GM12878 (cell line): ENCODE measurements around the gene OSMR. TPM values are rescaled to one million over a fixed set of nuclear protein-coding genes. Genes with fewer than 3 reads are reported as not detected.

Experiments
- ATAC-seq: fragments of 200-7000 bp; cut with Tn5 transposase; 3 replicates; pipeline ENCODE4 v1.9.1; 2020; ENCODE audit warnings: mild to moderate bottlenecking, moderate library complexity
- BruUV-seq: library from RNA; stranded (reverse); fragments of 400-500 nt; replicated peaks from 2 replicates; lab custom pipeline; 2021; lab: Mats Ljungman, UMichigan
- CTCF ChIA-PET: fragments of 300-600 bp; sonication (Branson Sonifier 250); formaldehyde crosslinking; extraction: SDS; loops from one replicate; lab custom pipeline; 2021; ENCODE audit warnings: inconsistent platforms; lab: Yijun Ruan, JAX
- POLR2A ChIA-PET: fragments of 350-600 bp; formaldehyde crosslinking; extraction: SDS; loops from one replicate; lab custom pipeline; 2021; ENCODE audit warnings: inconsistent platforms; lab: Charles Lee
- RAD21 ChIA-PET: fragments of 300-600 bp; sonication (Branson Sonifier 250); formaldehyde crosslinking; loops from one replicate; lab custom pipeline; 2023; ENCODE audit warnings: antibody characterized with exemption; ENCODE audit not compliant: unreplicated experiment; lab: Charles Lee
- SMC1A ChIA-PET: fragments of 300-600 bp; sonication (Branson Sonifier 250); formaldehyde crosslinking; loops from one replicate; lab custom pipeline; 2023; ENCODE audit not compliant: unreplicated experiment, uncharacterized antibody; lab: Charles Lee
- DNase-seq: peaks from one replicate; pipeline ENCODE4 v3.0.0-alpha.2; 2011; ENCODE audit warnings: low read depth, low spot score
- FAIRE-seq: peaks from 3 replicates; lab custom pipeline; 2011; peaks lifted over from hg19 to GRCh38; lab: Jason Lieb, UNC
- H2AFZ ChIP-seq: 2 replicates; pipeline ENCODE4 v1.6.0; 2011; ENCODE audit warnings: low read depth, low read length, control low read depth; ENCODE audit not compliant: control insufficient read depth
- H3K27ac ChIP-seq: 2 replicates; pipeline ENCODE4 v1.5.1; 2011; ENCODE audit warnings: control low read depth; ENCODE audit not compliant: control insufficient read depth, insufficient read depth
- H3K27me3 ChIP-seq, 2 experiments: replicated peaks in 1 of 2; 2 replicates each; pipeline versions ENCODE4 v1.6.0 to v1.6.1; 2011; ENCODE audit warnings: low read length in 1 of 2; ENCODE audit not compliant: control insufficient read depth in 2 of 2, insufficient read depth in 2 of 2
- H3K36me3 ChIP-seq, 2 experiments: 2 replicates each; pipeline ENCODE4 v1.5.1; 2011; ENCODE audit warnings: low read length in 1 of 2; ENCODE audit not compliant: control insufficient read depth in 2 of 2, insufficient read depth in 2 of 2
- H3K4me1 ChIP-seq: 2 replicates; pipeline ENCODE4 v1.6.1; 2011; ENCODE audit warnings: mild to moderate bottlenecking, low read length, moderate library complexity, mixed read lengths; ENCODE audit not compliant: control insufficient read depth, insufficient read depth
- H3K4me2 ChIP-seq: 2 replicates; pipeline ENCODE4 v1.6.0; 2011; ENCODE audit warnings: control low read depth; ENCODE audit not compliant: control insufficient read depth, insufficient read depth
- H3K4me3 ChIP-seq: fragments of 200-600 bp; sonication (generic); 2 replicates; pipeline ENCODE4 v1.5.1; 2016
- H3K79me2 ChIP-seq: 2 replicates; pipeline ENCODE4 v1.6.0; 2011; ENCODE audit warnings: low read length; ENCODE audit not compliant: control insufficient read depth, insufficient read depth
- H3K9ac ChIP-seq: 2 replicates; pipeline ENCODE4 v1.8.0; 2011; ENCODE audit warnings: low read length, control low read depth, mixed read lengths; ENCODE audit not compliant: control insufficient read depth, insufficient read depth
- H3K9me3 ChIP-seq: replicated peaks from 3 replicates; pipeline ENCODE4 v1.5.1; 2011; ENCODE audit warnings: mild to moderate bottlenecking, low read length; ENCODE audit not compliant: control insufficient read depth, insufficient read depth
- H4K20me1 ChIP-seq: 2 replicates; pipeline ENCODE4 v1.6.0; 2011; ENCODE audit not compliant: control insufficient read depth, insufficient read depth
- BACH1 ChIP-seq: fragments of 450-650 bp; IDR thresholded peaks from 2 replicates; pipeline ENCODE4 v1.6.1; 2017; ENCODE audit warnings: mild to moderate bottlenecking, borderline replicate concordance
- CHD1 ChIP-seq: IDR thresholded peaks from 2 replicates; pipeline ENCODE4 v1.6.1; 2012; ENCODE audit warnings: low read depth, low read length, improper control_type of control experiment
- KDM1A ChIP-seq: fragments of 200-600 bp; sonication (generic); IDR thresholded peaks from 2 replicates; pipeline ENCODE4 v1.6.1; 2016; ENCODE audit warnings: borderline replicate concordance
- NR2C2 ChIP-seq: IDR thresholded peaks from 2 replicates; pipeline ENCODE4 v1.6.1; 2011; ENCODE audit warnings: borderline replicate concordance, low read depth; ENCODE audit not compliant: control insufficient read depth, insufficient read length
- SREBF1 ChIP-seq: IDR thresholded peaks from 2 replicates; pipeline ENCODE4 v1.6.1; 2012; ENCODE audit warnings: mild to moderate bottlenecking, low read length
- USF2 ChIP-seq: IDR thresholded peaks from 2 replicates; pipeline ENCODE4 v1.6.1; 2011; ENCODE audit warnings: low read depth, low read length, improper control_type of control experiment, borderline replicate concordance
- ZBTB40 ChIP-seq: fragments of 450-650 bp; IDR thresholded peaks from 2 replicates; pipeline ENCODE4 v1.6.1; 2016; ENCODE audit warnings: mild to moderate bottlenecking, moderate library complexity, borderline replicate concordance
- ZZZ3 ChIP-seq: IDR thresholded peaks from 2 replicates; pipeline ENCODE4 v1.6.1; 2011; ENCODE audit warnings: low read depth; ENCODE audit not compliant: control insufficient read depth, insufficient read length
- WGBS: methylation state at CpG from one replicate; pipeline ENCODE4 v1.1.6; 2016; ENCODE audit warnings: low lambda C conversion rate; ENCODE audit not compliant: insufficient replicate concordance, insufficient coverage; ENCODE audit errors: missing lambda C conversion rate; 5-methylcytosine and 5-hydroxymethylcytosine counted together
- in situ Hi-C: fragments of 300-500 bp; cut with MboI; formaldehyde crosslinking; loops from 9 replicates; pipeline ENCODE4 v1.14.3; 2018; ENCODE audit warnings: mixed read lengths
- intact Hi-C: fragments of 100-400 bp; cut with micrococcal nuclease; formaldehyde crosslinking; loops from one replicate; pipeline ENCODE4 v1.14.2; 2022; ENCODE audit not compliant: unreplicated experiment
- polyA plus RNA-seq, 11 experiments: library from polyadenylated mRNA; depleted of rRNA in 4 of 11; unstranded in 6 of 11; stranded (reverse) in 5 of 11; fragments of >200 nt; fragmentation: Nextera tagmentation in 4 of 11; fragmentation: Illumina TruSeq in 1 of 11; extraction: Ambion mirVana in 4 of 11; extraction: Trizol in 1 of 11; gene quantifications; 1 replicate in 1 of 11; 2 replicates in 10 of 11; pipeline versions ENCODE4 v1.2.1 to v1.2.3, GENCODE V29; 2011 to 2016; ENCODE audit warnings: inconsistent platforms in 2 of 11, missing spikeins in 2 of 11, low read depth in 1 of 11
- total RNA-seq, 4 experiments: library from RNA; depleted of rRNA in 3 of 4; stranded (reverse); fragments of >200 nt in 3 of 4; fragmentation: Illumina TruSeq in 1 of 4; extraction: Trizol in 1 of 4; gene quantifications; 2 replicates each; pipeline versions ENCODE4 v1.2.1 to v1.2.3, GENCODE V29; 2013 to 2021

The OSMR gene
- total and polyA plus RNA-seq, 10 of the 15 experiments (the other 5 are each of a cell fraction or from before 2014, with no cell fraction given): 0.03 to 0.05 TPM; not detected in 8

GRCh38 chr5:38807570-38808483 is 38.0 kb upstream of the OSMR start:
- ChIA-PET SMC1A (interaction anchor here (0.6 to 6.3 kb wide), 7 partner anchors 9 to 425 kb away, joined by 3 to 81 read pairs (median 8); no protein-coding TSS in a partner anchor), CTCF (interaction anchor here (1.0 to 8.3 kb wide), 10 partner anchors 9 to 543 kb away, joined by 3 to 158 read pairs (median 13); no protein-coding TSS in a partner anchor), POLR2A (no interaction called here), RAD21 (interaction anchor here (1.2 to 6.2 kb wide), 3 partner anchors 257 to 387 kb away, joined by 3 to 118 read pairs (median 5); no protein-coding TSS in a partner anchor)
- Histone ChIP-seq H3K36me3 (no peaks in the 10 kb centered on the region), H3K79me2 (no peaks in the 10 kb centered on the region), H3K27me3 (no peaks in the 10 kb centered on the region; a peak in 1 of 4 replicates), H3K4me2 (no peak overlapping the region), H3K4me1 (no peaks in the 10 kb centered on the region), H4K20me1 (no peaks in the 10 kb centered on the region), H3K27ac (no peak overlapping the region), H3K9me3 (no peaks in the 10 kb centered on the region), H3K4me3 (no peak overlapping the region), H2AFZ (no peak overlapping the region), H3K9ac (no peak overlapping the region)
- in situ Hi-C loops (loop anchor here (5.0 kb wide), 1 partner anchor 371 kb away; no protein-coding TSS in a partner anchor), intact Hi-C loops (no loop called here)
- no peak for FAIRE-seq
- no TSS peak for BruUV-seq
- TF ChIP-seq CHD1 (no peak), ZBTB40 (no peak), USF2 (no peak), BACH1 (no peak), SREBF1 (no peak), NR2C2 (no peak), ZZZ3 (no peak), KDM1A (no peak)
- WGBS: 28% methylated on average over 8 of the region's 8 CpGs
- no peak for DNase-seq
- no peak for ATAC-seq
